IPS DF 6.9 (cell line): Measurements from ENCODE around the gene WNT5A.

Source experiments
- DNase-seq: peaks from one replicate; pipeline ENCODE4 v3.0.0-alpha.2; 2013; ENCODE audit warnings: low read depth, low spot score
- H3K27ac ChIP-seq: one replicate; pipeline ENCODE4 v1.5.1; 2013; ENCODE audit warnings: low read length, control low read depth
- H3K27me3 ChIP-seq: 2 replicates; pipeline ENCODE4 v1.6.1; 2013; ENCODE audit warnings: mild to moderate bottlenecking, low read length; ENCODE audit not compliant: control insufficient read depth, insufficient read depth
- H3K36me3 ChIP-seq: 2 replicates; pipeline ENCODE4 v1.6.1; 2013; ENCODE audit warnings: low read length; ENCODE audit not compliant: control insufficient read depth, insufficient read depth
- H3K4me1 ChIP-seq: 2 replicates; pipeline ENCODE4 v1.6.1; 2013; ENCODE audit warnings: low read length; ENCODE audit not compliant: control insufficient read depth, insufficient read depth
- H3K4me3 ChIP-seq: 2 replicates; pipeline ENCODE4 v1.5.1; 2013; ENCODE audit warnings: mild to moderate bottlenecking, low read length
- H3K9me3 ChIP-seq: 2 replicates; pipeline ENCODE4 v1.6.1; 2013; ENCODE audit warnings: low read length, inconsistent platforms; ENCODE audit not compliant: control insufficient read depth, insufficient read depth
- WGBS: extraction: QIAGEN DNeasy Blood & Tissue Kit; methylation state at CpG from one replicate; pipeline ENCODE4 v1.1.7; 2013; ENCODE audit warnings: mixed read lengths, missing lambda C conversion rate; ENCODE audit not compliant: insufficient read length, insufficient coverage; 5-methylcytosine and 5-hydroxymethylcytosine counted together

Gene WNT5A

DNA sequence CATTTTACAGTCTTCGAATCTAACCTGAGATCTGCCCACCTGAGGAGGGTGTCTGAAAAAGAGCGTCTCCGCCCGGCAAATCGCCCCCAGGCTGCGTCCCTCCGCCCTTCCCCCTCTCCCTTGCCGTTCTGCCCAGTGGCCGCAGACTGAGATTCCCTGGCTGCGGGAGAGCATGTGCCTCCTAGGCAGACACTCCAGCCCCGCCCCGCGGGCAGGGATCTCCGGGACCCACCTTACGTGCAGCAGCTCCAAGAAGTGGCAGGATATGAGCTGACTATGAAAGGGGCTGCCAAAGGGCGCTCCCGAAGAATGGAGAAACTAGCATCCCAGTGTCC lies 2.7 kb upstream of the WNT5A start:
- Histone ChIP-seq H3K4me3 (peak overlapping the region; percentile 42; the same call in 1 of the 2 replicates), H3K27me3 (peaks cover 18% of the 10 kb centered on the region), H3K36me3 (no peaks in the 10 kb centered on the region), H3K4me1 (0 out of 2 replicates have a peak, but pooled peaks cover 2% of the 10 kb centered on the region), H3K9me3 (no peaks in the 10 kb centered on the region), H3K27ac (no peak overlapping the region)
- DNase-seq, result no peak
- WGBS, result no CpG with 5 or more reads among the region's 17 CpGs

DNA sequence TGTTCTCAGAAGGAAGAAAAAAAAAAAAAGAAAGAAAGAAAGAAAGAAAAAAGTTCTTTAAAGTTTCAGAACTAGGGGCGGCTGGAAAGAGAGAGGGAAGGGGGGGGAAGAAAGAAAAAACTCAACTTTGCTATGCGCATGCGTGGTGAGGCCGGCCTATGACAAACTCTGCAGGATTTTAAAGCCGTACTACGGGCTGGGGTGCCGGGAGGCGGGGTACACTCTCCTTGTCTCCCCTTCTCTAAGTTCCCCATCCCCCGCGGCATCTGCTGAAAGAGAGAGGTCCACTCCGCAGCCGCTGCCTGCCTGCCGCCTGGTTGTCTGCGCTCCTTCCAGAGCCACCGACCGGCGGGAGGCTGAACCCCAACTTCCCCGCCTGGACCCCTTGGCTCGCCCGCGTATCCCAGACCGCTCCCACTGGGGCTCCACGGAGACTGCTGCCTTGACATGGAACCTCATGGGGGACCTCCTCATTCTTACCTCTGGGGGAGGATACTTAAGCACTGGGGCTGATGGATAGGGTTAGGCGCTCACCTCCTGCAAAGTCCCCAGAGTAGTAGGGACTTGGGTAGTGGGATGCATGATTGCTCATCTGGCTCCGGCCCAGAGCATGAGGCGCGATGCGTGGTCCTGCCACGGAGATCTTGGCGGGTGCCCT lies 1.4 kb upstream of the WNT5A start:
- H3K4me3 ChIP-seq, result peak overlapping the region; percentile 43; the same call in 1 of the 2 replicates
- peaks cover 27% of the 10 kb centered on the region for H3K27me3 ChIP-seq
- no peak for DNase-seq
- 0 out of 2 replicates have a peak, but pooled peaks cover 2% of the 10 kb centered on the region for H3K4me1 ChIP-seq
- H3K27ac ChIP-seq, result no peak overlapping the region
- H3K9me3 ChIP-seq, result no peaks in the 10 kb centered on the region
- no peaks in the 10 kb centered on the region for H3K36me3 ChIP-seq
- no CpG with 5 or more reads among the region's 30 CpGs for WGBS

DNA sequence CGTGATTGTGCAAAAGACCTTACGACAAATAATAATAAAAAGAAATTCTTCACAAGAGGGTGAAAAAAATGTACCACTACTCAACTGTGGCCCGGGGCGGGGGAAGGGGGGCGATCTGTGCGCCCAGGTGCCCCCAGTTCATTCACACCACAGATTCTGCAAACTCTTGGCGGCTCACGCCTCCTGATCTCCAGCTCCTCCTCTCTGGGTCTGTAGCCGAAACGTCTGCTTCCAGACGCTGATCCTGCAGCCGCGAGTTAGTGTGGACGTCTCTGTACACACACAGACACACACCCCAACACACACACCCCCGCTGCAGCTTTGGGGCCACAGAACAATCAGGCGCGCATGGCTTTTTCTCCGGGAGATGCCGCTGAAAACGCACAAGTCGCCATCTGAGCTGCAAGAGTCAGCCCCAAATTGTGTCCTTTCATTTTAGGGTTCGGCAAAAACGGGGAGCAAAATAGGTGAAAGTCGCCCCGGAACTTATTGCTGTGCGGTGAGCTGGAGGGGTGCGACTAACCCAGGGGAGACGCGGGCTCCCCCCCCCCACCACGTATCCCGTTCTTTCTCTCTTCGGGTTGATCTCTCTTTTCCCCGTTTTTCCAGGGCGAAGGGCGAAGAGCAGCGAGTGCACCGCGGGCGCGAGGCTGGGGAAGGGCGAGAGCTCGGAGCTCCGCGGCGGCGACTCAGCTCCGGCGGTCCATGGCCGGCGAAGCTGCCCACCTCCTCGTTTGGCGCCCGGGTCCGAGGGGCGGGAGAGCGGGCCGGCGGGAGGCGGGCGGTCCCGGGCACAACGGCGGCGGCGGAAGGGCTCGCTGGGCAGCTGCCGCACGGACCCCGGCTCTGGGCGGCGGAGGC lies 505 bp upstream of the WNT5A start:
- DNase-seq, result no peak
- Histone ChIP-seq H3K27me3 (peaks cover 35% of the 10 kb centered on the region), H3K4me3 (peak overlapping the region; percentile 43; the same call in 1 of the 2 replicates), H3K36me3 (no peaks in the 10 kb centered on the region), H3K4me1 (0 out of 2 replicates have a peak, but pooled peaks cover 2% of the 10 kb centered on the region), H3K27ac (no peak overlapping the region), H3K9me3 (no peaks in the 10 kb centered on the region)
- no CpG with 5 or more reads among the region's 71 CpGs for WGBS

DNA sequence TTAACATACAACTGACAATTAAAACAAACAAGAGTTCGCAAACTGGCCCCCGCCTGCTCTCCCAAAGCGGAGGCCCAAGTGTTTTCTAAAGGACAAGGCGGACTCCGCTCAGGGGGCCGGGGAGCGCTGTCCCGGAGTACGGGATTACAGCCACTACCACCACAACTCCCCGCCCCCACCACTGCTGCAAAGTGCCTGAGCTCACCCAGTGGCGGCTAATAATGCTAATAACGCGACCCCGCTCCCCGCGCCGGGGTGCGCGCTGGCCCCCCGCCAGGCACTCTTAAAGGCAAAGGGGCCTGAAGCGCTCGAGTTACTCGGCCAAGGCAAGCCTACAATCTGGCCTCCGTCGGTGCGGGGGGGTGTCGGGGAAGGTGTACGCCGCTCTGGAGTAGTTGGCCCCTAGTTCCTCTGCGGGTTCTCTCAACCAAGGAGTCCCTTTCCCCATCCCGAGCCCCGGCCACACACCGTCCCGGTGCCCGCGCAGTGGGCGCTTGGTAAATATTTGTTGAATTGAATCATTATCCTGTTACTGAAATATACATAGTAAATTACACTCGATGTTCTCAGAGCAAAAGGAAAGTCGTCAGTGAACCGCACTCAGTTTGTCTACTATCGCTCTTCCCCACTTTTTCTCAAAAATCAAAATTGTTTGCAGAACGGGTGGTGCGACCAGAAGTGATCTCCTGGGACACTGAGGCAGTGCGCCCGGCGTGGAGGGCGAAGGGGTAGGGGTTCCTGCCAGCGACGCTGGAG lies 827 bp downstream of the WNT5A start:
- peaks cover 40% of the 10 kb centered on the region for H3K27me3 ChIP-seq
- DNase-seq, result no peak
- H3K4me3 ChIP-seq, result peak overlapping the region; percentile 43; the same call in 1 of the 2 replicates
- H3K36me3 ChIP-seq, result no peaks in the 10 kb centered on the region
- no peak overlapping the region for H3K27ac ChIP-seq
- H3K9me3 ChIP-seq, result no peaks in the 10 kb centered on the region
- H3K4me1 ChIP-seq, result 0 out of 2 replicates have a peak, but pooled peaks cover 2% of the 10 kb centered on the region
- WGBS, result no CpG with 5 or more reads among the region's 49 CpGs

DNA sequence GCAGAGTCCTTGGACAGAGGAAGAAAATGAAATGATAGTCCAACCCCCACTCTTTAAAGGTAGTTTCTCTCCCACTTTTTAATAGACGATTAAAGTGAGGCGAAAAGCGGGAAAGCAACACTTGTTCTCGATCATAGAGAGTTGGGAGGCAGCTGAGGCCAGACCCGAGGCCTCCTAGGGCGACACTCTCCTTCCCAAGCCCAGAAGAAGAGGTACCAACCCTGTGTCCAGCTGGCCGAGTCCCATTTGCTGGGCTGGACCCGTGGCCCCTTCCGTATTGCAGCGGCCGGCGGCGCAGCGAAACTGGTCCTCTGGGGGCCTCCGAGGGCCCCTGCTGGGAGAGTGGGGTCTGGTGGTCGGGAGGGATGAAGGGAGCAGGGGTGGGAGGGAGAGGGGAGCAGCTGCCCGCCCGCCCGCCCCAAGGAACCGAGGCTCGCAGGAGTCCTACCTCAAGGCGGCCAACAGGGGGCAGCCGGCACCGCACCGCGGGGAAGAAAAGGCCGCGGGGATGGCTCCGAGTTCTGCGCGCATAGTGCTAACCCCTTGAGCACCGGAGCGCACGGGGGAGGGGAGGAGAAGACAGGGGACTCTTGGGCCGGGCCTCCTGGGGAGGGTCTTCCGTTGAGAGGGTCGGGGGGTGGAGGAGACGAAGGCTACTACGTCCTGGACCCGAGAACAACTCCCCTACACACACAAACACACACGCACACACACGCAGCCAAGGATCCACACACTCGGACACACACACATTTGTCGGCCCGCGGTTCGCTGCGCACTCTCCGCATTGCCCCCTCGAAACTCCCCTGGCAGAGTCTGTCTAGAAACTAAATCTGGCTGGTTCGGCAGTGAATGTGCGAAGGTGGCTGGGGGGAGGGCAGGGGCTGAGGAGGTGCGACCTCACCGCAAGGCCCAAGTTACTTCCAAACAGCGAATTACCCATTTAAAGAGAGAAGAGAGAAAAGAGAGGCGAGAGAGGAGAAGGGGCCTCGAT lies 2.0 kb downstream of the WNT5A start:
- no peaks in the 10 kb centered on the region for H3K4me1 ChIP-seq
- no peak for DNase-seq
- H3K4me3 ChIP-seq, result peak overlapping the region; percentile 50; the same call in 1 of the 2 replicates
- H3K36me3 ChIP-seq, result no peaks in the 10 kb centered on the region
- WGBS, result no CpG with 5 or more reads among the region's 57 CpGs
- peaks cover 46% of the 10 kb centered on the region for H3K27me3 ChIP-seq
- H3K9me3 ChIP-seq, result no peaks in the 10 kb centered on the region
- no peak overlapping the region for H3K27ac ChIP-seq

DNA sequence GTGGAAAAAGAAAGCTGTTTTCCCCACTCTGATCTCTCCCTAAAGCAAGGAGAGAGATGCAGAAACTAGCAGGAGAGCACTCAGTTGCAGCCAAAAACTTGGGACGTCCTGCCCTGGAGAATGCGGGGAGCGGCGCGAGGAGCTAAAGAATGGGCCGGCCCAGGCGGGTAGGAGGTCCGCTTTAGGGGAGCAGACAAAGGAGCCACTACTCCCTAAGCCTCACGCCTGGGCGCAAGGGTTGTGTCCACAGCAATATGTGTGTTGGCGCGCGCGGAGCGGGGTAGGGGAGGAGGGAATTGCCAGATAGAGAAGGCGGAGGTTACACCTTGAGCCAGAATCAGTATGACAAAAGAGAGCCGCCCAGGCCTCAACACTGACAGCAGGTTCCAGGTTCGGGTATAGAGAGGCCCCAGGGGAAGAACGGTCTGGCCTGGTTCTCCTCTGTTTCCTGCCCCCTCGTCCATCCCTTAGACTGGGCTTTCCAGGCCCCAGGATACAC lies 2.9 kb downstream of the WNT5A start:
- peaks cover 49% of the 10 kb centered on the region for H3K27me3 ChIP-seq
- no peaks in the 10 kb centered on the region for H3K4me1 ChIP-seq
- H3K27ac ChIP-seq, result no peak overlapping the region
- DNase-seq, result no peak
- no peaks in the 10 kb centered on the region for H3K9me3 ChIP-seq
- H3K4me3 ChIP-seq, result peak overlapping the region; percentile 14; the same call in 1 of the 2 replicates
- WGBS, result no CpG with 5 or more reads among the region's 20 CpGs
- H3K36me3 ChIP-seq, result no peaks in the 10 kb centered on the region

DNA sequence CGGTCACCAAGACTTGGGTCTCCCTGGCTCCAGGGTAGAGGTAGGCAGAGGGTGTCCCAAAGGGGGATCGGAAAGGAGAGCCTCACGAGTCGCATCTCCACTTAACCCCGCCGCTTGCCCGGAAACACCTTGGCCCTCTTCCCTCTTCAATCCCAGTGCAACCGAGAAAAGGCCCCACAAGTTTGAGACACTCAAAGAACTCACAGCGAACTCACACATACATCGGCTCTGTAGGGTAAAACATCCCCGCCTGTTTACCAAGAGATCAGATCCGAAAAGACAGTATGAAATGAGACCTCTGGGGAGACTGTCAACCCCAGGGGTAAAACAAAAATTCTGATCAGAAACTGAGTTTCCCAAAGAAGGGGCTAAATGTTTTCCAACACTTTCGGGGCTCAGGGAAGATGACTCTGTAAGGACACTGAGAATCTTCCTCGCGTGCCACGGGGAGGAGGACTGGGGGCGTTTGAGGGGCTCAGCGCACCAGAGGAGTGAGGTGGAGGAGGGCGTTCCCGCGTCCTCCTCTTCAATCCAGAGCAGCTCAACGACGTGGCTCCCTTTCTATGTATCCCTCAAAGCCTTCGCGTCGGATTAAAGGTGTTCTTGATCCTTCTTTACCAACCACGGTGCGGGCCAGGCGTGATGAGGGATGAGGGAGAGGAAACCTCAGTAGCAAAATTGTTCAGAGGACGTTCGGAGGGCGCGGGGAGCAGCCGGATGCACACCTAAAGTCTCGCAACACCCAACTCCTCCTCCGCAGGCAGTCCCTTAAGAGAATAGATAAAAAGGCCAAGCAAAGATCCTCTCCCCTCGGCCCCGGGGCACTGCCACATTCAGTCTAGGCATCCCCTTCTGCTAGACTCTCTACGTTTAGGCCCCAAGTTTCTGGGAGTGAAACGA lies 3.7 kb downstream of the WNT5A start:
- no CpG with 5 or more reads among the region's 40 CpGs for WGBS
- H3K4me1 ChIP-seq, result no peaks in the 10 kb centered on the region
- H3K27me3 ChIP-seq, result peaks cover 44% of the 10 kb centered on the region
- no peaks in the 10 kb centered on the region for H3K36me3 ChIP-seq
- no peak for DNase-seq
- H3K4me3 ChIP-seq, result peak overlapping the region; percentile 58; the same call in 1 of the 2 replicates
- H3K27ac ChIP-seq, result no peak overlapping the region
- H3K9me3 ChIP-seq, result no peaks in the 10 kb centered on the region

DNA sequence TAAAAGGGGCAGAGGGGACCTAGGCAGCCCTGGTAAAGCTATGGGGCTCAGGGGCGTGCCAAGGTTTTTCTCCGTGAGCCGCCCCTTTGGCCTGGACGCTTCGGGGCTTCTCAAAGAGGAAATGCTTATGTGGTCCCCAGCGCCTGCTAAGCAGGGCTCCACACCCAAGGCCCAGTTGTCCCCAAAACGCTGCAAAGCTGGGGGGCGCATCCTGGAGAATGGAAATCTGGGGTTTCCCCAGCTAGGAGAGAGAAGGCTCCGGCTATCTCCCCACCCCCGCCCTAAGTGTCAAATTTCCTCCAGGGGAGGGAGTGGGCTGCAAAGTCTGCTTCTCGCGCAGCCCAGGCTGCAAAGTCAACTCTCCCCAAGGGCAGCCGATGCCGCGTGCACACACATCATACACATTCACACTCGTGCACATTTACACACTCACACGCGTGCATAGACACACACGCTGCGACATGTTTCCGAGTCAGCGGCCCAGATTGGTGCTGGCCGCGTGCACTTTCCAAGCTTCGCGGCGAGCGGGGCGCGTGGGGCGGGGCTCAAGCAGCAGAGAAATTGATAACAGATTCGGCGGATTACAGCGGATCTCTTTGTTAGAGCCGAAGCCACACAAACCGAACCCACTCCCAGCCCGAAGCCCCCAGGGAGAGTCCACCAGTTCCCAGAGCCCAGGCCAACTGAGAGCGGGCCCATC lies 4.5 kb downstream of the WNT5A start:
- no CpG with 5 or more reads among the region's 38 CpGs for WGBS
- Histone ChIP-seq H3K36me3 (no peaks in the 10 kb centered on the region), H3K27me3 (peaks cover 44% of the 10 kb centered on the region), H3K4me3 (peak overlapping the region; percentile 58; the same call in 1 of the 2 replicates), H3K27ac (no peak overlapping the region), H3K4me1 (no peaks in the 10 kb centered on the region), H3K9me3 (no peaks in the 10 kb centered on the region)
- no peak for DNase-seq
